SK-N-MC (cell line): ENCODE measurements around the gene COPS6.

Experiments used
- EZH2 ChIP-seq: fragments of 200-600 bp; sonication (generic); IDR thresholded peaks from one replicate; pipeline ENCODE4 v1.6.1; 2017; ENCODE audit warnings: antibody characterized with exemption
- FOXP2 ChIP-seq: optimal IDR thresholded peaks from 2 replicates; pipeline ENCODE3; 2011; ENCODE audit warnings: mild to moderate bottlenecking, moderate library complexity; ENCODE audit not compliant: insufficient read depth; ENCODE audit errors: extremely low read length, control extremely low read depth
- POLR2AphosphoS5 ChIP-seq: IDR thresholded peaks from 2 replicates; pipeline ENCODE4 v1.6.1; 2012; ENCODE audit warnings: mild to moderate bottlenecking, low read depth, low read length, borderline replicate concordance

- TF ChIP-seq EZH2: no peak
- no peak for TF ChIP-seq POLR2AphosphoS5
- TF ChIP-seq FOXP2: no peak
Measured at GRCh38 chr7:100082978-100083377, 5.8 kb upstream of the COPS6 start.
